Suprapubic skin (tissue), 4 donors: ENCODE measurements around the gene CACNA1S.

Experiments
- CTCF ChIP-seq, 2 donors: fragments of 200-600 bp in 1 of 2; fragments of 450-650 bp in 1 of 2; sonication (generic) in 1 of 2; IDR thresholded peaks; one replicate each; pipeline ENCODE4 v1.5.1; 2016 to 2019; ENCODE audit warnings: antibody characterized with exemption in 2 of 2, mild to moderate bottlenecking in 1 of 2, moderate library complexity in 1 of 2
- EP300 ChIP-seq: sonication (generic); formaldehyde crosslinking; IDR thresholded peaks from one replicate; pipeline ENCODE4 v1.6.1; 2017; ENCODE audit warnings: antibody characterized with exemption
- POLR2A ChIP-seq, 2 donors: fragments of 450-650 bp; IDR thresholded peaks; one replicate each; pipeline ENCODE4 v1.6.1; 2017; ENCODE audit warnings: antibody characterized with exemption in 2 of 2, mild to moderate bottlenecking in 2 of 2, moderate library complexity in 2 of 2
- POLR2AphosphoS5 ChIP-seq, 3 donors: sonication (generic); formaldehyde crosslinking; IDR thresholded peaks; one replicate each; pipeline ENCODE4 v1.6.1; 2017; ENCODE audit warnings: antibody characterized with exemption in 3 of 3

- TF ChIP-seq POLR2A (IDR thresholded peaks at IDR 0.05) (no peak), CTCF (IDR thresholded peaks at IDR 0.05) (no peak), EP300 (no peak), POLR2AphosphoS5 (IDR thresholded peaks at IDR 0.05) (no peak)
Measured at GRCh38 chr1:201126832-201127754, 14.9 kb upstream of the CACNA1S start, which contains the start of gene ASCL5.
